GM19035 (cell line): ENCODE measurements around the gene NIM1K.
"Not testable (repeated sequence)": the region's sequence is repeated elsewhere in the genome, so short reads cannot be mapped to it uniquely, and the experiment has no call there.

Experiments
- ATAC-seq: cut with Tn5 transposase; IDR thresholded peaks from one replicate; pipeline ENCODE4 v1.9.1; 2021; ENCODE audit not compliant: unreplicated experiment

NIM1K gene

DNA sequence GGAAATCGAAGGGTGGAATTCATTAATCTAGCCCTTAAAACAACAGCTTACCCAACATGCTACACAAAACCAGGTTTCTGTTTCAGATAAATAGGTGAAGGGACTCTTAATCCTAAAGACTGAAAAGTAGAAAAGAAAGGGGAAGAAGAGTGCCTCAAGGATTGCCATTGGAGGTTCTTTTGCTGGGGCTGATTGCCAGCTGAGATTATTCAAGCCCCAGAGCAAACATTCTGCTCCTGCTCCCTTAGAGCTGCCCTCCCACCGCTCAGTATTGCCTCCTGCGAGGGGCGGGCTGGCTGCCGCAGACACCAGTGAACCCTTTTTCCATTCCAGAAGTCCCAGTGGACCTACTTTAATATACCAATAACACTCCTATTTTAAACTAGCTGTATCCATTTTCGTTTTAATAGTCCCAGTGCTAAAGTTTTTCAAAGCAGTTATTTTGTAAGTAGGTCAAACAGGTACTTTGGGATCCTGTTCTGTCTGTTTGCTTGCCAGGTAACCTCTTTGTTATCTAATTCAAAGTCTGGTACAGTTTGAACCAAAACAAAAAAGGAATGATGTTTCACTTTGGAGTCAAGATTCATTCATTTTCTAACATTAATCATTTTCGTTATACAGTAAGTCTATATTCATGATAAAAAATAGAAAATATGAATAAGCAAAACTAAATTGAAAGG is 82.5 kb downstream of the NIM1K start:
- no peak for ATAC-seq

DNA sequence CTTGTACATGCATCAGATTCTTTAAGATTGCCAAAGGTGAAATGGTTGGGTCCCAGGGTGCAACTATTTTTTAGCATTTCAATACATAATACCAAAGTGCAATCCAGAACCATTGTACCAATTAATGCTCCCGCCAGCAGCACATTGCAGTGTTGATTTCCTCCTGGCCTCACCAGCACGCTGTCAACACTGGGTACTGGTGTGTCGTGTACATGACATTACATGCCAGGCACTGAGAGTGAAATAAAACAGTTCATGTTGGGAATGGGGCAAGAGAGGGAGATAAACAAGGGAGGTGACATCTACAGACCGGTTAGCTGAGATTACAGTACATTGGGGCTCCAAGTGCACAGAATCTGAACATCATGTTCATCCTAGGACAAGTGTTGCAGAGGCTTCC is 83.4 kb downstream of the NIM1K start:
- no peak for ATAC-seq

GRCh38 chr5:43279548-43280274 is 87.7 kb downstream of the NIM1K start:
- no peak for ATAC-seq

DNA sequence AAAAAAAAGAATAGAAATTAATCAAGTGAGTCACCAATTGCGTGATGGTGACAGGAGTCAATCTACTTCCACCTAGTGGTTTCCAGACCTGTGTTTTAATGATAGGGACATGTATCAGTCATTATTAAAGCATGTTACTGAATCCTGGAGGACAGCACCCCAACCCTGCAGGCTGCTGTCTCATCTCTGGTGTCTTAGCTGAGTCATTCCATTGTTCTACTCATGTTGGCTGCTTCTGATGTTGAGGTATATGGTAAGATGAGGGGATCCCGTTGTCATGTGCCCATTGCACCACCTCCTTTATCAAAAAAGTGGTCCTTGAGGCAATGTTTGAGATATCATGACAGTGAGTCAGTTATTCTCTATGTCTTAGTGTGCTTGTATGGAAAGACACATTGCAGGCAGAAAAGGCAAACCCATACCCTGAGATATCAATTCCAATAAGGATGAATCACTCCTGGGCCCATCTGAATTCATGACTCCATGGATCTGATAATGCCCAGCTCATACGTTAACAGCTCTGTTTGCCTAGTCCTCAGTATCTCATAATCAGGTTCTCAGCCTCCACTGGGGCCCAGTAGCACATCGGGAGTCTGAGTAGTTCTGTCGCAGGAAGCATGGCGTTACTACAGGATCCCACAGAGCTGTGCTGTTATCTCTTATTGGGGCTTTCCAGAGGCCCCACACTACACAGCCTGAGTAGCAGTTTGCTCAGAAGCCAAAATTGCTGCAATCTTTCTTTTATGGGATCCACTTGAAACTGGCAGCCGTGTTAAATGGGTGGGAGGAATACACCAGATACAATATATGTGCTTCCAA is 90.0 kb downstream of the NIM1K start:
- ATAC-seq: no peak

GRCh38 chr5:43286623-43287022 is 94.6 kb downstream of the NIM1K start:
- no peak for ATAC-seq

DNA sequence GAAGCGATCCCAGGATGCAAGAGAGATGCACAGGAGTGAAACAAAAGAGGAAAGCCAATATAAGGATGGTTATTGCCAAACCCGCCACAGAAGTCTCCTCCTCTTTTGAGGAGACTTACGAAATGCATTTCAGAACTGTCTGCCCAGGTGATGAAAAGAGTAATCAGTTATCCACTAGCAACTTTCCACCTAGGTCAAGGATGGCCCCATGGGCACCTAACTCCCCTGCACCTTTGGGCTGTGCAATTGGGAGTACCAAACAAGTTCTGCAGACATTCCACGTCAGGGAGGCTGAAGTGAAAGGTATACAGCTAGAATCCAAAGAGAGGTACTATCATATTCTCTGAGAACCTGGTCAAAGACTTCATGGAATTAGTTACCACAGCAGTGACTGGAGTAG is 95.5 kb downstream of the NIM1K start:
- no peak for ATAC-seq

GRCh38 chr5:43288269-43288831 is 96.3 kb downstream of the NIM1K start:
- ATAC-seq: no peak

- ATAC-seq: no peak
Observed at GRCh38 chr5:43290726-43291125, 98.7 kb downstream of the NIM1K start.

DNA sequence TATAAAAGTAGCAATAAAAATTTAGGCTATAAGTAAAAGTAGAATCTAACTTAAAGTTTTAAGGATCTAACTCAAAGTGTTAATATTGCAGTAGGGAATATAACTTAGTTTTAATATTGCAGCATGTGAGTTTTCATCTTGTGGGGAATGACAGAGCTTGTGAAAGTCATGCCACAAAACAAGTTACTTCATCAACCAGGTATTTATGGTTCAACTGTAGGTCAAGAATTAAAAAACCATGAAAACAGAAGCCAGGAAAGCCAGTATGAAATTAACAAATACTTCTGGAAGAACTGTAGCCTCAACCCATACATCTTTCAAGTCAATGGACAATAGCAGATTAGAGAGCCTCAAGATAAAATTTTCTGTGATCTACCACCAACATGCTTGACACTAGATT is 102.2 kb downstream of the NIM1K start:
- no peak for ATAC-seq

GRCh38 chr5:43295202-43295601 is 103.2 kb downstream of the NIM1K start:
- ATAC-seq: no peak

- no peak for ATAC-seq
Observed at GRCh38 chr5:43296835-43297234, 104.8 kb downstream of the NIM1K start.

GRCh38 chr5:43298443-43298842 is 106.4 kb downstream of the NIM1K start:
- no peak for ATAC-seq

DNA sequence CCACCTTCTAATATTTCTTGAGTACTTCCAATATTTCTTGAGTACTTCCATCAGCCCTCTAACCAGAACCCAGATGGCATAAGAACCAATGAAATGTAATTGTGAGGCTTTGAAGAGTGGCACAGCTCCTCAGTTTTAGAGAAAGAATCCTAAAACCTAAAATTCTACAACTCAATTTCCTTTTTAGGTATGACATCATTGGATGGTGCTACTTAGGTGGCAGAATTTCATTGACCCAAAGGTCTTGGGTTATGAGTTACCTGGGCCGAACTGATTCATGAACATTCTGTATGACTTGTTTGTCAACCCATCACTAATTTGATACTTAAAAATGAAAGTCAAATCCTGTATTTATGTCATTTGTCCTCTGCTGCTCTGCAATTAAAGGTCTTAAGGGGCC is 108.1 kb downstream of the NIM1K start:
- ATAC-seq: no peak

DNA sequence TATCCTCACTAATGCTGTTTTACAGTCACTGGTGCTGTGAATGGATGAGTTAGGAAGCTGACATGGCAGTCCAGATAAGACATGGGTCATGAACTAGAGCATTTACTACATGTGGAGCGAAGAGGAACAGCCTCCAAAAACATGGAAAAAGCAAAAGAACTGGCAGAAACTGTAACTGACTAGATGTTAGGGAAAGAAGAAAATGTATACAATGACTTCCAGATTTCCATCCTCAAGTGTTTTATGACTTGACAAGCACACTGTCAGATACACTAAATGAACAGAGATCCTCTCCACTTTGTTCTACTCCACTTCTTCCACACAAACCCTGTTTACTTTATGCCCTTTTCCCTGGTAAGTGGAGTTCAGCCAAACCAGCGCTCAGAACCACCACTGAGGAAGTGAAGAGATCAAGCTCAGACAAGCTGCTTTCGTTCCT is 109.6 kb downstream of the NIM1K start:
- ATAC-seq: no peak

GRCh38 chr5:43302481-43302880 is 110.5 kb downstream of the NIM1K start:
- no peak for ATAC-seq

- ATAC-seq: no peak
Observed at GRCh38 chr5:43303242-43303641, 111.2 kb downstream of the NIM1K start.

GRCh38 chr5:43304525-43304924 is 112.5 kb downstream of the NIM1K start:
- peak; percentile 53 for ATAC-seq

DNA sequence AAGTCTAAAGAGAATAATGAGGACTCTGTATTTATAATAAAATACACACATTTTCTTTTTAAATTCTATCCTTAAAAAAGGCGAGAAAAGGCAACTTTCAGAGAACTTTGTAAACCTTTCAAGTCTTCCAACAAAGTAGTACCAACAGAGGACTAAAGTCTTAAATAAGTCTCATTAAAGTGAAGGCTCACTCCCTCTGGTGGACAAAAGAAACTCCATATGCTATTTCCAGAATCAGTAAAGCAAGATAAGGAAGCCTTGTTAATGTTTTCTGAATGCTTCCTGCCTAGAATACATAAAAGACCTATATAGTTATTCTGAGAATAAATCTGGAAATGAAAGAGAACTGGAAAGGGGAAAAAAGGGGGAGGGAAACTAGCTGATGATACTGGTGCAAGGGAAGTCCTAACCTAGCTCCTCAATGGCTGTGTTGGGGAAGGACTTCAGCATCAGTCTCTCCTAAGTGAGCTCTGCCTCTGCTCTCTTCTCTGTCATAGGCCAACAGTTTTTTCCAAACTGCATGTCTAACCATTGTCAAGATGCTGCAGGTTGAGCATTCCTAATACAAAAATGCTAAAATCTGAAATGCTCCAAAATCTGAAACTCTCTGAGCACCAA is 114.0 kb downstream of the NIM1K start:
- no peak for ATAC-seq

DNA sequence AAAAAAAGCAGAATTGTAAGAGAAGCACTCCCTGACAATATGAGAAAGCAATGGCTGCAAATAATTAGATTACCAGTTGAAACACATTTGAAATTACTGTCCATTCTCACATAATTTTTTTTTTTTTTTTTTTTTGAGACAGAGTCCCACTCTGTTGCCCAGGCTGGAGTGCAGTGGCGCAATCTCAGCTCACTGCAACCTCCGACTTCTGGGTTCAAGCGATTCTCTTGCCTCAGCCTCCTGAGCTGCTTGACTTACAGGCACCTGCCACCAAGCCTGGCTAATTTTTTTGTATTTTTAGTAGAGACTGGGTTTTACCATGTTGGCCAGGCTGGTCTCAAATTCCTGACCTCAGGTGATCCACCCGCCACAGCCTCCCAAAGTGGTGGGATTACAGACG is 114.9 kb downstream of the NIM1K start:
- not testable (repeated sequence) for ATAC-seq

GRCh38 chr5:43309122-43309521 is 117.1 kb downstream of the NIM1K start:
- no peak for ATAC-seq

DNA sequence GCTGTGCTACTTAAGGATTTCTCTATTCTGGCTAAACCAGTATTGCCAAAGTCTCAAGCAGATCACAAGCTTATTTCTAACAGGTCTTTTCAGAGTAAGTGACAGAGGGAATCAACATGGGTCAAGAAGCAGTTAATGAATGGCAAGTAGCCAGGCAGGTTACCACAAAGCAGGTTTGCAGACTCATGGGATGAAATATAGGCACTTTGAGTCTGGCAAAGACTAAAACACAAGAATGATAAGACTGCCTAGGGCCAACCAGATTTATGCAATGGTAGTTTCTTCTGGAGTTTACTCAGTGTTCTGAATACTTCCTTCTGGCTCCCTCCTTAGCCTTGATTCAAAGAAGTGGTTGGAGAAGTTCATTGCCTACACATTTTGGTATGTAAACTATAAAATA is 117.6 kb downstream of the NIM1K start:
- no peak for ATAC-seq
